HG02852 (cell line): Measurements from ENCODE around the gene TXK.
"Not testable (repeated sequence)": the region's sequence is repeated elsewhere in the genome, so short reads cannot be mapped to it uniquely, and the experiment has no call there.

Experiments used
- ATAC-seq: cut with Tn5 transposase; IDR thresholded peaks from one replicate; pipeline ENCODE4 v1.9.1; 2021; ENCODE audit warnings: mild to moderate bottlenecking, moderate library complexity; ENCODE audit not compliant: unreplicated experiment

Gene TXK

DNA sequence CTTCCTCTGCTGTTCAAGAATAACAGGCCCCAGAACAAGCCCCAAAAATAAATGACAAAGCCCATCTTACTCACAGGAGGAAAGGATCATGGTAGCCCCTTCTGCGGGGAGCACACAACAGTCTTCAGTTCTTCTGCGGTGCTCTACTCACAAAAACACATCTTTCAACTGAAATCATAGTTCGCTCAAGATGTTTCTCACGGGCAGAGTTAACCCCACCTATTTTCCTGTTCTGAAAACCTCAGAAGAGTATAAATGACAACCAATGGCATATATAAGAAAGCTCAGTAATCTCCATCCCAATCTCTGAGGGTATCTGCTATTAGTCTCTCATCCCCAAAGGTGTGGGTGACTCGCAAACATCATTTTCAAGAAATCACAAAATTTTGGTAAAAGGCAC lies at the start of gene TXK:
TSS of gene TXK (minus strand) at position 170 of the 400 bp plus-strand sequence. CDS start at position 90, 80 bp downstream.
- ATAC-seq: no peak

DNA sequence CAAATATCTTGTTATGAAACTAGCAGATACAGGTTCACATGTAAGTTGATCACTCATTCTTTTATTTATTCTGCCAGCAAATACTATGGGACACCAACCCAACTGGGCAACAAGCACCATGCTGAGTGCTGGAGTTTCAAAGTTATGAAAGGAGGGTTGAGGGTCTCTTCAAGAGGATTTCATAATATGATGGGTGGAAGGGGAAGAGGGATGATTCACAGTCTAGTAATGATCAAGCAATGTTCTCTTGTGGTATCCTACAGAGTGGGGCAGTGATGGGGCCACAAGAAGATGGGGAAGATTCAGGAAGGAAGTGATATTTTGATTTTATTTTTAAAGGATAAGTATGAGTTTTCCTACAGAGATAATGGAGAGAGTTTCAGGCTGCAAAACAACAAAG lies 46.2 kb upstream of the TXK start:
- ATAC-seq: no peak

DNA sequence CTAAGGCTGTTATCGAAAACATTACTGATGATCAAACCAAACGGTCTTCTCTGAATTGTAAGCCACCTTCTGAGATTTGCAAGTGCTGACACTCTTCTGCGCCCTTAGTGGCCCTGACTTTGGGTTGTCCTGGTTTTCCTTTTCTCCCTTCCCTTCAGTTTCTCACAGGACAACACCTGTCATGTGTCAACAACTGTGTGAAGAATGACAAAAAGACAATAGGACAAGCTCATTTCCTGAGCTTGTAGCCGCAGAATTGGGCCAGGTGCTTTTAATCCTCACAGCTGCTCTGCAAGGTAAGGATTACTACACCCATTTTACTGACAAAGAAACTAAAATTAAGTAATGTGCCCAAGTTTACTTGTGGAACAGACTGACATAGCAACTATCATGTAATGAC lies 44.9 kb upstream of the TXK start:
- no peak for ATAC-seq

DNA sequence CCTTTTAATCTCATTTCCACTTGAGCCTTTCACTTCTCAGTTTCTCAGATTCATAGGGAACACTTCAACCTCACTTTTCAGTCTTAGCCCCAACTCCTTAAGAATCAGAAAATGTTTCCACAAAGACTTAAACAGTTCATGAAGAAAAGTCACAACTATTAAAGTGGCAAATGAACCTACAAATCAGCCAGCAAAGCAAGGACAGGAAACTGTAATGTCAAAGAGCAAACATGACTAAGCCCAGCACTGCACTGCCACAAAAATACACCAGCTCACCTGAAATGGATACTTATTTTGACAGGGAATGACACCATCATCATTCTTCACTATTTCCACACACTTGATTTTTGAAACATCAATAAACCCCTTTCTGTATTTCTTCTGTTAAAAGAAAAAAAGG lies 41.8 kb upstream of the TXK start:
- no peak for ATAC-seq

DNA sequence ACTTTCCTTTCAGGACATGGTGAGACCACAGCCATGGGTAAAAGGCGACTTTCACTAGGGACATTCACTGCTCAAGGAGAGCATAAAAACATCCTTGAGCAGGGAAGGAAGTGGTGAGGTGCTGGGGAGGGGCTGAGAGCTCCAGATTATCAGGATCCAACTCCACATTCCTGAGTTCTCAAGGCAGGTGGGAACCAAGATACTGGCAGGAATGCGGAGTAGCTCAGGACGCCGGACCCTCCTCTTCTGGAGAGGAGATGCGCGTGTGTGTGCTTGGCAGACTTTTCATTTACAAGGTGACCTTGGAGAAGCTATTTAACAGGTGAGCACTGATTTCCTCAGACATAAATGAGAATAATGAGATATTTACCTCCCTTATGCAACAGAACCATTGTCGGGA lies 41.3 kb upstream of the TXK start:
- no peak for ATAC-seq

DNA sequence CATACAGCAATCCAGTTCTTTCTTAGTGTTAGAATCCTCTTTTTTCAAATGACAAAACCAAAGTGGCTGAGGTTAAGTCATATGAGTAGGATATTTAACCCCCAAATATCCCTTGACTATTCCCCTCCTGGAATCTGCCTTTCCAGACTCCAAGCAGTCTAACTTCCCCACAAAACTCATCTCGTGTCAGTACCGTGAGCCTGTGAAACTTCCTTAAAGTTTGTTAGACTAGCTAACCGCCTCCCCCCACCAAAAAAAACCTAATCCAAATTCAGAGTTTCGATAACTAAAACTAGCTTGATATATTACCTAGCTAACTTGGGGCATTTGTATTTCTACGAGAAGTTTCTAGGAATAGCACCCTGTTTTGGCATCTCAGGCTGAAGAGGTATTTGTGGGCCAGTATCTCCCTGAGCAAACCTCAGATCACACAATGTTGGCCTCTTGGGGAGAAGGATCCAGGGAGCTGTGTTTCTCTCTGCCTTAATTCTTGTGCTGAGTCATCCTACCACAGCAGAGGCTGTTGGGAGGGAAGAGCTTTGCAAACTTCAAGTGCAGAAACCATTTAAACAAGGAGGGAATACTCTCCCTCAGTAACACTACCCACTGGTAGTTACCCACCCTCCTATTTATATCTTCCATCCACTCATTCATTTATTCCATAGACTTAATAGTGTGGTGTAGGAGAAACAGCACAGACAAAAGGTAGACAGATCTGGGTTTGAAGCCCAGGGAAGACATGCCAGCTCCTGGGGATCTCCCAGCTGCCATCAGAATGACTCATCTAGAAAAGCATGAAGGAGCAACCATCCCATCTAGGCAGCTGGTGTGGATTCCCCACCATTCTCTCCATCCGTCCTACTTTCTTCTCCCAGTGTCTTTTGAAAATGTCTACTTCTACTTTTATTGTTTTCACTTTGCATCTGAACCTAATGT lies 39.3 kb upstream of the TXK start:
- peak; percentile 68 for ATAC-seq

DNA sequence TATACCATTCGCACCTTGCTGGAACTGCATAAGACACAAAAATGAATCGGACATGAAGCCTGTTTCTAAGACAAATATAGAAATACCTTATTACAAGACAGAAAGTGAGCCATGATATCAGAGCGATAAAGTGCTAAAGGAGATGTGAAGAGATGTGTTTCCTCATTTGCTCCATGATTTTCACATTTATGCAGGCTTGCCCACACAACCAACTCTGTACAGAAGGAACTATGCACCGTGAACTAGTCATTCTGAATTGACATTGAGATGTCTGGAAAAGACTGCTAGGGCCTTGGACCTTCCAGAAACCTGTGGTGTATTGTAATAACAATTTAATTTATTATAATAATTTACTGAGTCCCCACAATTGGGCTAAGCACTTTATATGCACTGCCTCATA lies 38.6 kb upstream of the TXK start:
- ATAC-seq: no peak

DNA sequence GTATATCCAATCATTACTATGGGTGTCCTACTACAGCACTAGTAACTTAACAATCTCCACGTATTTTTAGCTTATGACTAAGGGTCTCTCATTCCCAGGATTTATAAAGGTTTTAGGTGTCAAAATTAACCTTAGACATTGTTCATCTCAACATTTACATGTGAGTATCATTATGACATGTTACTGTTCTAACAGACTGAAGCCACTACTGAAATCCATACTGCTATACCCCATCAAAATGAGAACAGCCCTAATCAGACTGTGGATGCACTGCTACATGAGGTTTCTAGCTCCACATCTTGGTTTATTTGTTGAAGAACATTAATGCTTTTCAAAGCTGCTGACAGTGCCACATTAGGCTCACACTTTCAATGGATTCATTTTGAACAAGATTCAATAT lies 35.6 kb upstream of the TXK start:
- no peak for ATAC-seq

DNA sequence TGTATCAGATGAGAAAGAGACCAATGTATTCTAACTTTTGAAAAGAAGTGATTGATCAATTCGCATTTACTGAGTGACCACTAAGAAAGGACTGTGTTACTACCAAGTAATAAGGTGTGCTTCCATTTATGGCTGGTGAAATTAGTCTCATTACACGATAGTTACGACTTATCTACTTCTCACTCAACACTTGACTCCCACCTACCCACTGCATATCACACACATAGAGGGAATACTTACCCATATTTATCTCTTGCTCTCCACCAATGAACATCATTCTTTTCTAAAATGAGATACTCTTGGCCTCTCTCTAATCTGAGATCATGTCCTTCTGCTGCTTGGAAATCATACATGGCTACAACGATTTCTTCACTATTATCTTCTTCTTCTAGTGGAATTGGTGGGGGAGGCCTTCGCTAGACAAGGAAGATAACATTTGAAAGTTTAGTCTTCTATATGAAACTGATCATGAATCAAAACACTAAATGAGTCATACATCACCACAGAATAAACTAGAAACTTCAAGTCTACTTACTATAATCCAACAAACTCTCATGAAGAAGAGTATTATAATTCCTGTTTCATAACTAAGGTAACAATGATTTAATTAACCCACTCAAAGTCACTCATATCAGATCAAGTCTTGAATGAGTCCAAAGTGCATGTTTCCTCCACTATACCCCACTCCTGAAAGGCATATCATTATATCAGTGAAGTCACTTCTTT lies 33.7 kb upstream of the TXK start:
- no peak for ATAC-seq

DNA sequence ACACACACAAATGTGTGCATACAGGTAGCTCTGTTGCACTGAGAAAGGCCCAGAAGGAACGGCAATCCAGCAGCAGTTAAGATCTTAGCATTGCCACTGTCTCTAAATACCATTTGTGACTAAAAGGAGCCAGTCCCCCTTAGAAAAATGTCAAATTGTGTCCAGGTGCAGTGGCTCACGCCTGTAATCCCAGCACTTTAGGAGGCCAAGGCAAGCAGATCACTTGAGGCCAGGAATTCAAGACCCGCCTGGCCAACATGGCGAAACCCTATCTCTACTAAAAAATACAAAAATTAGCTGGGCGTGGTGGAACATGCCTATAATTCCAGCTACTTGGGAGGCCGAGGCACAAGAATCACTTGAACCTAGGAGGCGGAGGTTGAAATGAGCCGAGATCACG lies 30.5 kb upstream of the TXK start:
- not testable (repeated sequence) for ATAC-seq

DNA sequence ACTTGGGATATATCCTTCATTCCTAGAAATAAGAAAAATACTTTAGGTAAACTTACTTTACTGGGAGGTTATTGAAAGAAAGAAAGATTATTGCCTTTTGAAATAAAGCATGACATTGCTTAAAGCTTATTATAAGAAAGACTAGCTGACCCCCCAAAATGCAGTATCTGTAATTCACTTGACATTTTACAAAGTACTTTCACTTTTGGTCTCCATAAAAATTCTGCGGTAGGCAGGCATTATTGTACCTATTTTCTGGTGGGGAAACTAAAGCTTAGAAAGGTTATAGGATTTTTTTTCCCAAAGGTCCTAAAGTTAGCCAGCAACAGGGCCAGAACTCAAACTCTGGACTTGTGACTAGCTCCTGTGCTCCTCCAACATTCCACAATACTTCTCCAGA lies 29.7 kb upstream of the TXK start:
- ATAC-seq: no peak

DNA sequence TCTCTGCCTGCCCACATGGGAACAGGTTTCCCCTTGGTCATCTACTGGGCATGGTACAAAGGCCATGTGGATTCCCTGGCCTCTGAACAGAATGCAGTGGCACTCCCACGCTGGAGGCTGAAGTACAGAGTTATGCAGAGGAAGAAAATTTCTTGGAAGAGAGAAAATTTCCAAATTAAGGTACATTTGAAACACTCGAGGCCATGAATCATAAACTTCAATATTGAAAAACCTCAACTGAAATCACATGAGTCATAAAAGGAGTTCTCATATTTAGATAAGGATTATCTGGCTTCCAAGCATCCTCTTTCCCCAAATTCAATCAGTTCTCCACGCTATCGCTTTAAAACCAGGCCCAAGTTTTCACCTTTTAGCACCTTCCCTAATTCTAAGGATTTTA lies 28.1 kb upstream of the TXK start:
- ATAC-seq: no peak

DNA sequence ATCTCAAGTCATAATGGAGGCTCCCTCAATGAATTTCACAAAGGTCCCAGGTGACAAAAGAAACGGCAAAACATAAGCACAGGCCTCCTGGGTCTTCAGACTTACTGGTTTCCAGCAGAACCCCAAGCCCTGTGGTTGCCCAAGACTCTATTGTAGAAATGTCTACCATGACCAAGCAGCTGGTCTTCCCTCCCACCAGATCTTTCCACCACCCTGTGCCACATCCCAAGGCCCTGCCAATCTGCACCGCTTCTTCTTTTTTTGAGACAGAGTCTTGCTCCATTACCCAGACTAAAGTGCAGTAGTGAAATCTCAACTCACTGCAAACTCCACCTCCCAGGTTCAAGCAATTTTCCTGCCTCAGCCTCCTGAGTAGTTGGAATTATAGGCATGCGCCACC lies 23.2 kb upstream of the TXK start:
- ATAC-seq: no peak

DNA sequence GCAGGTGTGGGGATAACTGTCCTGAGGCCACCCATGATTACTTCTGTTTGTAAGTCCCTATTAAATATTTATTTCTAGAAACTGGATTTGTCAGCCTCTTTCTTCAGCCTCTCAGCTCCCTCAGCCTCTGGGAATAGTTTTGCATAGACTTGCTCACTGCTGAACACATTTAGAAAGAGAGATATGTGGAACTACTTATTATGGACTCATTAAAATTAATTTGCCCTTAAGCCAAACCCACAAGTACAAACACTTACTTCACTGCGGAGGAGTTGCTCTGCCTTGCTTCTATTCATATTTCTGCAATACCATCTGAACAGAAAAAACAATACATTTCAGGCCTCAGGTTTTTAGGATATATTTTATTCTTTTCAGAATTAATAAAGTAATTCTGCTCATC lies 22.4 kb upstream of the TXK start:
- ATAC-seq: no peak

DNA sequence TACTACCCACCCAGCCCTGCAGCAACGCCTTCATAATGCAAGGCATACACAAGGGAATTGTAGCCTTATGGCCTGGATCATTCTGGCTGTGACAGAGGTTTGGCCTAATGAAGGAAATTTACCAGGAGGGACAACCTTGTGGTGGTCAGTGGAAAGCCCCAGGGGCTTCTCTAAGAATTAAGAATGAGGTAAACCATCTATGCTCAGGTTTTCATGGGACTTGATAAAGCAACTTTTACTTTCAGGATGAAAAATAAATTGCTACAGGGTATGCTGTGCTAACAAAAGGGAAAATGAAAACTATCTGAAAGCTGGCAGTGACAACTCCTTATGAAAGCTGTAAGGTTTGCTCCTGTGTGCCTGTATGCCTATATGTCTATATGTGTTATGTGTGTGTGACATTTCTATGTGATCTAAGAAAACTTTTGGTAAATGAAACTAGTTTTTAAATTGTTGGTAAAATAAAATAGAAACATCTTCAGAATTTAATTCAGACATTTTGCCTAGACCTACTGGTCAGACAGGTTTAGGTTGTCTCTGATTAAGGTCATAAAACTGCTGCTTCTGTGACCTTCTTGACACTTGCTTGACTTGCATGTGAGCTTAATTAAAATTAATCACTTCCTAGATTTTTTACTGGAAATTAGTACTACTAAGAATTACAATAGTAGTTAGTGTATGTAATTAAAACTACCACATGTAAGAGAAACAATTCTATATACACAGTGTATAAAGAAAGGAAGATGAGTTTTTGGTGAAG lies 19.9 kb upstream of the TXK start:
- peak; percentile 74 for ATAC-seq

DNA sequence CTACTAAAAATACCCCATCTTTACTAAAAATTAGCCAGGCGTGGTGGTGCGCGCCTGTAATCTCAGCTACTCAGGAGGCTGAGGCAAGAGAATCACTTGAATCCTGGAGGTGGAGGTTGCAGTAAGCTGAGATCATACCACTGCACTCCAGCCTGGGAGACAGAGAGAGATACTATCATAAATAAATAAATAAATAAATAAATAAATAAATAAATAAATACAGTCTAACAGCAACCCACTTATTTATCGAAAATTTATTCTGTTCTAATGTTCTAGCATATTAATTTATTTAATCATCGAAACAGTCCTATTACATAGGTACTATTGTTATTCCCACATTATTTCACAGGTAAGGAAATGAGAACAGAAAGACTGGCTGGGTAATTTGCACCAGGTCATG lies 18.2 kb upstream of the TXK start:
- ATAC-seq: no peak

DNA sequence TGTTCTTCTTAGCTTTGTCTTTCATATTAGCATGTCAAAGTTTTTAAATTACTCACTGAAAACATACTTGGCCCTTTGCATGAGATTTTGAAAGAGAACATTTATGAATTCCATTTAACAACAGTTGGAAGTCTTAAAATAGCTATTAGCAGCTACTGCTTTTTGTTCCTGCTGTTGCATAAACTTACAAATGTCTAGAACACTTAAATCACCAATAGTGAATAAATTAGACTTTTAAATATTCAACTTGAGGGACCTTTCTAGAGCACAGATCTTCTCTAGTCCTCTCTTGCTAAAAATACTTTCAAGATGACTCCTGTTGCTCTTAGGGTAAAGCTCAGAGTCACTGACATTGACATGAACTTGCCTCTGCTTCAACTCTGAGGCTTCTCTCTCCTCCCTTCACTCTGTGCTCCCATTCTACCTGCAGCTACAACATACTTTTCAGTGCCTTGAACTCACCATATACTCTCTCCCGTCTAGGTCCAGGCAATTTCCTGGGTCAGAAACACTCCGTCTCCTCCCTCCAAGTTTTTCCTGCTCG lies 15.8 kb upstream of the TXK start:
- ATAC-seq: no peak

DNA sequence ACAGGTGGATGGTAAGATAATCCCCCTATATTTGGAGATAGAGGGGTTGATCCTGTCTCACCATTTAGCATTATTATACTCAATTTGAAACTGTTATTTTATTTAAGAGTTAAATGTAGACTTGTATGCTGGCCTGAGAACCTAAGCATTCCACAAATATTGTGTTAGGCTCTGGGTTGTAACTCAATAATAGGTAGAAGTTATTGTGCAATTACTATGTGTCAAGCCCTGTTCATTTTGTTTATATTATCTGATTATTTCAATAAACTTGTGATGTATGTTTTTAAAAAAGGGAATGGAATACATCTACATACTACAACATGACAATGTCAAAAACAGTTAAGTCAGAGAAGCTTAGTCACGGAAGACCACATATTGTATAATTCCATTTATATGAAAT lies 13.6 kb upstream of the TXK start:
- ATAC-seq: no peak

DNA sequence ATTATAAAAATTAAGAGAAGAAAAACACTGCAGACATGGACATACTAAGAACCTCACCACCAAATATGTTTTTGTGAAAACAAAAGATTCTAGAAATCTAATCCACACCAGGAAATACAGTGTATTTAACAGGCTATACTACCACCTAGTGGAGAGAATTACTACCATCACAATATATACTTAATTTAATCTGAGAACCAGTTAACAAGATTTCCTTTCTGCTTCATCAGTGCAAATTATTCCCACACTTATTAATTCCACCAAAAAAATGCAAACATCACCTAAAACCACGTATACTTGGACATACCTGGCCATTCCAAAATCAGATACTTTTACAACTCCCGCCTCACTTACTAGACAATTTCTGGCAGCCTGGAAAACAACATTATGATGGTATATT lies 7.0 kb upstream of the TXK start:
- ATAC-seq: no peak

DNA sequence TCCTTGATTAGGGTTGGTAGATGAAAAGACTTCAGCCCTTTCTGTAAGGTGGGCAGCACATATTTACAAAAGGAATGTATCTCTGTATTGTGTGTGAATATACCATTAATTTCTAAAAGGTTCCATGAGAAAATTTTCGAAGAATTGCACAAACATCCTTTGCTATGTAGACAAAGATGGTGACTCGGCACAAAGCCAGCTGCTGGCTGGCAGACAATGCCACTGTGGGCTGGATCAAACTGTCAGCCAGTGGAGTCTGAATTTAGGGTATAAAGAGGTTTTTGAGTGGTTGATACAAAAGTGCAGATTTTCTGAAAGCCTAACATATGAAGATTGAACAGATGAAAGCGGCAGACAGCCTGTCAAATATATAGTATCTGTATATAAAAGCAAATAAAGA lies 5.6 kb upstream of the TXK start:
- no peak for ATAC-seq

DNA sequence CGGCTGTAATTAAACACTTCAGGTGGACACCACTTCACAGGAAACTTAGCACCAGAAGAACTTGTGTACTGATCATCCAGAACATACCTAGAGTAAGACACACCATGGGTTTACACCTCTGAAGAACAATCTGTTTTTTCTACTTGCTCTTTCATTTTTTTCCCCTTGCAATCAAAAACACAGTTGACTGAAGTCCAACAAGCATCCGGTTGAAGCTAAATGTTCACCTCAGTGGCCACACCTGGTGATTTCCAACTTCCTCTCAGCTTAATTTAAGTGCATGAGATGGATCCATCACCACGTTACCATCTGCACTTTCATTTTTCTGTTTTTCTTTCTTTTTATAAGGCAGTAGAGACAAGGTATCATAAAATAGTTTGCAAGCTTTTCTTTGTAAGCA lies 4.9 kb upstream of the TXK start:
- peak; percentile 93 for ATAC-seq
